Right lobe of liver (tissue), 4 donors: ENCODE measurements around the gene ANKRD13D.

Source experiments
- POLR2A ChIP-seq: fragments of 450-650 bp; IDR thresholded peaks from one replicate; pipeline ENCODE4 v1.6.1; 2017; ENCODE audit warnings: antibody characterized with exemption, mild to moderate bottlenecking
- TF ChIP-seq, protein P1 (sequence below), 4 donors: fragments of 200-600 bp in 3 of 4; fragments of 450-650 bp in 1 of 4; IDR thresholded peaks; one replicate each; pipeline versions ENCODE4 v1.5.1 to v1.8.0; 2016 to 2022; ENCODE audit warnings: antibody characterized with exemption in 4 of 4, mild to moderate bottlenecking in 2 of 4
- donor health status: DM: no; HTN: no; CAD: no.
- donor health status: DM: no; HTN: no; CAD: no.
- donor health status: DM: no; HTN: yes; CAD: no.

DNA sequence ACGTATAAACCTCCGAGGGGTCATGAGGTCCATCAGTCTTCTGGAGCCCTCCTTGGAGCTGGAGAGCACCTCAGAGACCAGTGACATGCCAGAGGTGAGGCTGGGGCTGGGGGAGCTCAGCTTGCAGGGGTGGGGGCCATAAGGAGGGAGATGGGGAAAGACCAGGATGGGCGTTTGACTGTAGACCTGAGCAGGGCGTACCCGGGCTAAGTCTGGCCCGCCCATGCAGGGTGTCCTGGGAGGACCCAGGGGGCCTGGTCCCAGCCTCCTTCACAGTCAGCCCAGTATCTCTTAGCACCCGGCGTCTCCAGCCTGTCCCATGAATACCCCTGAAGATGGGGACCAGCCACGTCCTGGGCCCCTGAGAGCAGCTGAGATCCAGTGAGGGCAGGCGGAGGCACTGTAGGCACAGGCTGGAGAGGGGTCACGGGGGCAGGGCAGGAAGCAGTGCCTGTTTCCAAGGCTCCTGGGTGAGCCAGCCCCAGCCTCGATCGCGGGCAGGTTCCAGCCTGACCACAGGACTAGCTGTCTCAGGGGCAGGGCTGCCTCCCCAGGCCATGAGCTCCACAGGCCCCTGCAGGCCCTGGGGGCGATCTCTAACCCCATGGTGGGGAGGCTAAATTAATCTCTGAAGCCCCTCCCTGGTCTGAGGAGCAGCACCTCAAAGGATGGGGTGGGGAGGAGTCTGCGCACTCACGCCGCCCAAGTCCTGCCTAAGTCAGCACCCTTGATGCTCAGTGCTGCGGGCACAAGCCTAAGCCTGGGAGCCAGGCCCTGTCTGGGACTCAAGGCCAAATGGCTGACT lies 21.3 kb downstream of the ANKRD13D start:
- TF ChIP-seq, protein P1, sequence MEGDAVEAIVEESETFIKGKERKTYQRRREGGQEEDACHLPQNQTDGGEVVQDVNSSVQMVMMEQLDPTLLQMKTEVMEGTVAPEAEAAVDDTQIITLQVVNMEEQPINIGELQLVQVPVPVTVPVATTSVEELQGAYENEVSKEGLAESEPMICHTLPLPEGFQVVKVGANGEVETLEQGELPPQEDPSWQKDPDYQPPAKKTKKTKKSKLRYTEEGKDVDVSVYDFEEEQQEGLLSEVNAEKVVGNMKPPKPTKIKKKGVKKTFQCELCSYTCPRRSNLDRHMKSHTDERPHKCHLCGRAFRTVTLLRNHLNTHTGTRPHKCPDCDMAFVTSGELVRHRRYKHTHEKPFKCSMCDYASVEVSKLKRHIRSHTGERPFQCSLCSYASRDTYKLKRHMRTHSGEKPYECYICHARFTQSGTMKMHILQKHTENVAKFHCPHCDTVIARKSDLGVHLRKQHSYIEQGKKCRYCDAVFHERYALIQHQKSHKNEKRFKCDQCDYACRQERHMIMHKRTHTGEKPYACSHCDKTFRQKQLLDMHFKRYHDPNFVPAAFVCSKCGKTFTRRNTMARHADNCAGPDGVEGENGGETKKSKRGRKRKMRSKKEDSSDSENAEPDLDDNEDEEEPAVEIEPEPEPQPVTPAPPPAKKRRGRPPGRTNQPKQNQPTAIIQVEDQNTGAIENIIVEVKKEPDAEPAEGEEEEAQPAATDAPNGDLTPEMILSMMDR (IDR thresholded peaks at IDR 0.05) = no peak
- no peak for TF ChIP-seq POLR2A
